Measurements from ENCODE around the gene FDPS.
A peak's percentile ranks its signal among the peaks of the same experiment; 100 is the strongest.
"Not testable (repeated sequence)": the region's sequence is repeated elsewhere in the genome, so short reads cannot be mapped to it uniquely, and the experiment has no call there.

The FDPS gene

GRCh38 chr1:155320252-155320651 is 11.6 kb downstream of the FDPS start:
- no peak for DNase-seq (ENCODE audit: low read depth in 2 of 2)

- peak; percentile 41 to 76 for DNase-seq (ENCODE audit: low read depth in 2 of 2)
Measured at GRCh38 chr1:155320661-155321617, 12.3 kb downstream of the FDPS start, which contains the start of gene RUSC1. TSS of gene RUSC1 (plus strand) at chr1:155320894. CDS start at chr1:155321774, 880 bp downstream.

GRCh38 chr1:155321639-155322503 is 13.2 kb downstream of the FDPS start:
- DNase-seq (ENCODE audit: low read depth in 2 of 2), result no peak

- DNase-seq (ENCODE audit: low read depth in 2 of 2), result no peak
Measured at GRCh38 chr1:155322571-155322952, 13.9 kb downstream of the FDPS start.

GRCh38 chr1:155322953-155323728 is 14.5 kb downstream of the FDPS start:
- peak; percentile 69 to 88 for DNase-seq (ENCODE audit: low read depth in 2 of 2)

GRCh38 chr1:155323729-155324036 is 15.0 kb downstream of the FDPS start:
- peak; percentile 65 to 77 for DNase-seq (ENCODE audit: low read depth in 2 of 2)

- DNase-seq (ENCODE audit: low read depth in 2 of 2), result peak; percentile 90 to 94
Measured at GRCh38 chr1:155324037-155324716, 15.5 kb downstream of the FDPS start.

- no peak for DNase-seq (ENCODE audit: low read depth in 2 of 2)
Measured at GRCh38 chr1:155324717-155325602, 16.3 kb downstream of the FDPS start.

GRCh38 chr1:155325603-155325893 is 16.9 kb downstream of the FDPS start:
- no peak for DNase-seq (ENCODE audit: low read depth in 2 of 2)

GRCh38 chr1:155326020-155326526 is 17.4 kb downstream of the FDPS start:
- DNase-seq (ENCODE audit: low read depth in 2 of 2), result no peak

GRCh38 chr1:155326631-155327037 is 18.0 kb downstream of the FDPS start:
- no peak for DNase-seq (ENCODE audit: low read depth in 2 of 2)

GRCh38 chr1:155327981-155328380 is 19.3 kb downstream of the FDPS start:
- no peak for DNase-seq (ENCODE audit: low read depth in 2 of 2)

GRCh38 chr1:155328856-155329255 is 20.2 kb downstream of the FDPS start:
- DNase-seq (ENCODE audit: low read depth in 2 of 2), result not testable (repeated sequence)

- no peak for DNase-seq (ENCODE audit: low read depth in 2 of 2)
Measured at GRCh38 chr1:155329980-155330598, 21.4 kb downstream of the FDPS start.

- no peak for DNase-seq (ENCODE audit: low read depth in 2 of 2)
Measured at GRCh38 chr1:155334962-155335361, 26.3 kb downstream of the FDPS start.

GRCh38 chr1:155339515-155340097 is 30.9 kb downstream of the FDPS start:
- no peak for DNase-seq (ENCODE audit: low read depth in 2 of 2)

- no peak for DNase-seq (ENCODE audit: low read depth in 2 of 2)
Measured at GRCh38 chr1:155342842-155343241, 34.2 kb downstream of the FDPS start.

- no peak for DNase-seq (ENCODE audit: low read depth in 2 of 2)
Measured at GRCh38 chr1:155352631-155353030, 44.0 kb downstream of the FDPS start.

- DNase-seq (ENCODE audit: low read depth in 2 of 2), result no peak
Measured at GRCh38 chr1:155360051-155360450, 51.4 kb downstream of the FDPS start.
